ENCODE measurements around the gene MED12L. TPM values are rescaled to one million over a fixed set of nuclear protein-coding genes. Genes with fewer than 3 reads are reported as not detected.

Gene MED12L
- total and polyA plus RNA-seq, 9 of the 15 experiments (the other 6 are each of a cell fraction or from before 2014, with no cell fraction given), result not detected

- ATAC-seq (no peak), DNase-seq (ENCODE audit: extremely low read depth in 1 of 4, low spot score in 3 of 4) (no peak), FAIRE-seq (no peak)
- WGBS (ENCODE audit: insufficient coverage, low coverage, missing lambda C conversion rate), result 0% methylated on average over 2 of the region's 2 CpGs
- H3K4me1 ChIP-seq (replicated peaks in 1 of 2; ENCODE audit: control insufficient read depth in 2 of 2, insufficient read depth in 2 of 2, low read length in 2 of 2), result no peaks in the 10 kb centered on the region
- no TSS peak for BruUV-seq (replicated peaks)
- in situ Hi-C loops (cut with MboI), result no loop called here
- H3K9me1 ChIP-seq (ENCODE audit: control insufficient read depth, insufficient read depth, low read length), result no peaks in the 10 kb centered on the region
- H3K4me2 ChIP-seq (ENCODE audit: insufficient read depth, low read length), result no peak overlapping the region
- no peaks in the 10 kb centered on the region for H3K36me3 ChIP-seq (ENCODE audit: control insufficient read depth, insufficient read depth, low read length)
- H3K9ac ChIP-seq (ENCODE audit: insufficient read depth in 1 of 2, low read depth in 2 of 2, low read length in 2 of 2), result no peak overlapping the region
- H3K4me3 ChIP-seq, result no peak overlapping the region
- no peaks in the 10 kb centered on the region for H4K20me1 ChIP-seq (replicated peaks; ENCODE audit: control insufficient read depth, insufficient read depth, low read length)
- H3K9me3 ChIP-seq (replicated peaks; ENCODE audit: control insufficient read depth, insufficient read depth, low read depth, low read length), result no peaks in the 10 kb centered on the region
- H3K27ac ChIP-seq (ENCODE audit: extremely low read depth, low read depth, low read length), result no peak overlapping the region
- H3K27me3 ChIP-seq (ENCODE audit: control insufficient read depth in 2 of 2, insufficient read depth in 2 of 2, low read length in 2 of 2), result peaks cover 4 to 12% of the 10 kb centered on the region in 2 experiments; a peak in 4 of 5 replicates
- ChIA-PET CTCF (ENCODE audit: low intra/inter-chr PET ratio) (no interaction called here), POLR2A (no interaction called here)
- no peak for TF ChIP-seq MLX (CRISPR knock-in tag; conservative IDR thresholded peaks at IDR 0.05)
- TF ChIP-seq PHTF2 (CRISPR knock-in tag; IDR thresholded peaks at IDR 0.05), result no peak
- TF ChIP-seq ZNF589 (CRISPR knock-in tag; IDR thresholded peaks at IDR 0.05; ENCODE audit: low read depth), result no peak
- TF ChIP-seq ZFP30 (CRISPR knock-in tag; IDR thresholded peaks at IDR 0.05; ENCODE audit: borderline replicate concordance), result no peak
- TF ChIP-seq NFRKB (IDR thresholded peaks at IDR 0.05; ENCODE audit: low read depth), result no peak
- no peak for TF ChIP-seq ZC3H11A (IDR thresholded peaks at IDR 0.05; ENCODE audit: low read depth, low read length)
- no peak for TF ChIP-seq THAP12 (CRISPR knock-in tag; IDR thresholded peaks at IDR 0.05)
- no peaks in the 10 kb centered on the region for H3K79me2 ChIP-seq (ENCODE audit: control insufficient read depth, insufficient read depth, low read length)
- intact Hi-C loops (cut with micrococcal nuclease), result no loop called here
- no peak overlapping the region for H2AFZ ChIP-seq (ENCODE audit: low read depth, low read length)
Observed at GRCh38 chr3:151315846-151316245, 230.4 kb downstream of the MED12L start.

Measured in K562 (cell line).